ENCODE measurements around the gene USP49. TPM values are rescaled to one million over a fixed set of nuclear protein-coding genes. Genes with fewer than 3 reads are reported as not detected.
A peak's percentile ranks its signal among the peaks of the same experiment; 100 is the strongest.

The USP49 gene
- total RNA-seq, 1 experiment from 2014 or later, result 6.9 TPM

DNA sequence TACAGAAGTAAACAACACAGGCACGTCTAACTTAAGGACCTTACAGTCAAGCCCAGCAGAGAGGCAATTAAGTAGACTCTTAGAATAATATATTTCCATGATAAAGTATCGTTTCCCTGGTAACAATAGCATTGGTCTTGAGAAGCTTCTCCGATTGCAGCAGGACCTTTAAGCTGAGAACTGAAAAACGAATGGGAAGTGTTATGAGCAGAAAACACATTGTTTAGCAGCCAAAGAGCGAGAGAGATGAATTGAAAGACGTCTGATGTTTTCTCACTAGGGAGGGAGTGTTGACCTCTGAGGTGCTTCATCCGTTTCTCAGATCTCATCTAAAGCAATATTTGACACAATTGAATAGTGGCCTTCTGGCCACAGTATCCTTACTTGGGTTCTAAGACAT is 27.0 kb upstream of the USP49 start:
- no peak for DNase-seq (ENCODE audit: low read depth, low spot score)
- Histone ChIP-seq H3K9me3 (ENCODE audit: control insufficient read depth in 1 of 2, insufficient read depth in 1 of 2, low read depth in 1 of 2, low read length in 2 of 2) (no peaks in the 10 kb centered on the region), H2AFZ (ENCODE audit: low read depth, low read length, poor library complexity, severe bottlenecking) (no peak overlapping the region), H3K9ac (ENCODE audit: low read length) (peak overlapping the region; percentile 99), H3K79me2 (ENCODE audit: insufficient read depth, low read length) (peaks cover 74% of the 10 kb centered on the region), H3K27ac (ENCODE audit: low read depth, low read length) (peak overlapping the region; percentile 80; the same call in 1 of the 2 replicates), H3K4me2 (ENCODE audit: low read length) (peak overlapping the region; percentile 85), H3K27me3 (ENCODE audit: insufficient read depth, low read length) (no peaks in the 10 kb centered on the region), H4K20me1 (ENCODE audit: insufficient read depth) (no peaks in the 10 kb centered on the region), H3K4me1 (ENCODE audit: control insufficient read depth in 1 of 2, insufficient read depth in 2 of 2, low read length in 2 of 2) (peaks cover 21 to 35% of the 10 kb centered on the region in 2 experiments), H3K36me3 (ENCODE audit: control insufficient read depth in 1 of 2, insufficient read depth in 2 of 2, low read length in 2 of 2) (peaks cover 16 to 21% of the 10 kb centered on the region in 2 experiments; a peak in 2 of 4 replicates), H3K4me3 (replicated peaks in 1 of 2; ENCODE audit: low read depth in 1 of 2, low read length in 2 of 2) (peak overlapping the region; percentile 73 to 82), H3K9me2 (ENCODE audit: insufficient read depth) (no peaks in the 10 kb centered on the region)
- intact Hi-C loops (cut with micrococcal nuclease), result loop anchor here (5.0 kb wide), 2 partner anchors 125 to 300 kb away; no protein-coding TSS in a partner anchor
- no peak for TF ChIP-seq EZH2phosphoT487 (IDR thresholded peaks at IDR 0.05; ENCODE audit: borderline replicate concordance)
- TF ChIP-seq EZH2 (IDR thresholded peaks at IDR 0.05), result no peak
- no peak for TF ChIP-seq EGR1 (IDR thresholded peaks at IDR 0.05; ENCODE audit: low read depth)
- TF ChIP-seq ZFX (IDR thresholded peaks at IDR 0.05), result no peak
- TF ChIP-seq YY1 (IDR thresholded peaks at IDR 0.05; ENCODE audit: extremely low read depth, insufficient replicate concordance, low read depth, low read length), result no peak
- TF ChIP-seq CEBPB (IDR thresholded peaks at IDR 0.05; ENCODE audit: low read depth), result no peak
- TF ChIP-seq ELF1 (IDR thresholded peaks at IDR 0.05; ENCODE audit: borderline replicate concordance, low read depth), result no peak
- TF ChIP-seq POLR2AphosphoS5 (IDR thresholded peaks at IDR 0.05; ENCODE audit: low read depth, low read length), result no peak
- no peak for TF ChIP-seq TCF7L2 (IDR thresholded peaks at IDR 0.05; ENCODE audit: borderline replicate concordance, extremely low read depth, insufficient read depth, insufficient read length)
- TF ChIP-seq, protein P1, sequence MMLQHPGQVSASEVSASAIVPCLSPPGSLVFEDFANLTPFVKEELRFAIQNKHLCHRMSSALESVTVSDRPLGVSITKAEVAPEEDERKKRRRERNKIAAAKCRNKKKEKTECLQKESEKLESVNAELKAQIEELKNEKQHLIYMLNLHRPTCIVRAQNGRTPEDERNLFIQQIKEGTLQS (IDR thresholded peaks at IDR 0.05), result no peak
- TF ChIP-seq CBX3 (IDR thresholded peaks at IDR 0.05; ENCODE audit: low read depth), result no peak
- TF ChIP-seq RAD21 (IDR thresholded peaks at IDR 0.05; ENCODE audit: low read depth), result no peak
- TF ChIP-seq SP1 (IDR thresholded peaks at IDR 0.05; ENCODE audit: low read depth), result no peak
- ChIA-PET RAD21 (ENCODE audit: low non-redundant PET in 1 of 2, low total read pairs in 2 of 2, uncharacterized antibody in 2 of 2, unreplicated experiment in 2 of 2) (no interaction called here), POLR2A (interaction anchor here (0.9 kb wide), 1 partner anchor 9 kb away, joined by 4 read pairs; no protein-coding TSS in a partner anchor), CTCF (interaction anchor here (1.7 to 2.2 kb wide), 2 partner anchors 13 to 19 kb away, joined by 23 to 25 read pairs; partner anchors contain the start of gene CCND3)
- ATAC-seq, result no peak
- BruUV-seq (replicated peaks), result no TSS peak

Data from HCT116 (cell line).